ENCODE measurements around the gene CSNK1G2.
A peak's percentile ranks its signal among the peaks of the same experiment; 100 is the strongest.

The CSNK1G2 gene

DNA sequence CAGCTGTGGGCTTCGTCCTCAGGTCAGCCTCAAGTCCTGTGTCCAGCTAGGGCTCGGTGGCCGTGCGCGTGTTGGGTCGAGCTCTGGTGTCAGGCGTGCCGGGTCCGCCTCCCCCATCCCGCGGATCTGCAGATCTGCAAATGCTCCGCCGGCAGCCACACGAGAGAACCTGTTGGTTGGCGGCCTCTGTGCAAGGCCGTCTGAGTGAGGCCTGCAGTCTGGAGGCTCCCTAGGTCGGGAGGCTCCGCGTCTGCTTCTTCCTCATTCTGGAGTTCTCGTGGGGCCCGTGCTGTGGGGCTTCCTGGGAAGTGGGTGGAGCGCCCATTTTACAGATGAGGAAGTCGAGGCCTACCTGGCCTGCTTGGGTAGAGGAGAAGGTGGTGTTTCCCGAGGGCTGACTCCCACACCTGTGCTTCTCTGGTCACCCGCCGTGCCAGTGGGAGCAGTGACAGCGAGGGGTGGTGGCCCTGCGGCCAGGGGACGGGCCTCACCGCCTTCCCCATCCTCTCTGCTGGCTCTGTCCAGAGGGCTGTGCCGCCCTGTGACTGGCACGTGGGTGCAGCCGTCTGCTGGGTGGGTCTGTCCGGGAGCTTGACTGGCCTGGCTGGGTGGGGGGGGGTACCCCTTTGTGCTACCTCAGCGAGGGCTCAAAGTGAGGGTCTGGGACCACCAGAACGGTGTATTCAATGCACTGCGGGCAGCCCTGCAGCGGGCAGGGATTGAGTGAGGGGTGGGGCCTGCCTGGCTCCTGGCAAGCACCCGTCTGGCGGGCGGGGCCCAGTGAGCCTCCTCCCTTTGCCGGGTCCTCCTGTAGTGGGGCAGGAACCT lies 3.3 kb downstream of the CSNK1G2 start:
- peak; percentile 51 to 80 (median 75) for DNase-seq

DNA sequence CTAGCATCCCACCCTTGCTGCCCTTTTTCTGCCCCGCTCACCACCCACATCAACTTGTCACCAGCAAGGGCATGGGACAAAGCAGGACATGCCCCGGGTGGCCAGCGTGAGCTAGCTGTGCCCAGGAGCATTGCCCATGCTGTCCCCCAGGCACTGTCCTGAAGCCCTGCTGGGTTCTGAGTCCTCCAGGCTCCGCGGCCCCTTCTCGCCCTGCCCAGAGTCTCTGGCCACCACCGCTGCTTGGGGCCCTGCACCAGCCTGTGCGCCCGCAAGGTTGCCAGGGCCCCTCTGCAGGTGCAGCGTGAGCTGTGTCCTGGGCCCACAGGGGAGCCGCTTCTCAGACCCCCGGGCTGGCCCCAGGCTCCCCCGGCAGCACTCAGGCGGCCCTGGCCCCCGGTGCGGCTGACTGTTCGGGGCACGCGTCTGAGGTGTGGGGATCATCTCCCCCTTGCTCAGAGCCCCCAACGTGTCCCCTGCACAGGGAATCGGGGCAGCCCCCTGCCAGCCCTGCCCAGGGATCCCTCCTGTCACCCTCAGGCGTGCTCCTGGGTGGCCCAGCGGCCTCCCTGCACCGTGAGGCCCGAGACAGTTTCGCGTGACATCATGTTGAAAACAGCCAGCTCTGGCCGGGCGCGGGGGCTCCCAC lies 4.1 kb downstream of the CSNK1G2 start:
- DNase-seq: no peak

DNA sequence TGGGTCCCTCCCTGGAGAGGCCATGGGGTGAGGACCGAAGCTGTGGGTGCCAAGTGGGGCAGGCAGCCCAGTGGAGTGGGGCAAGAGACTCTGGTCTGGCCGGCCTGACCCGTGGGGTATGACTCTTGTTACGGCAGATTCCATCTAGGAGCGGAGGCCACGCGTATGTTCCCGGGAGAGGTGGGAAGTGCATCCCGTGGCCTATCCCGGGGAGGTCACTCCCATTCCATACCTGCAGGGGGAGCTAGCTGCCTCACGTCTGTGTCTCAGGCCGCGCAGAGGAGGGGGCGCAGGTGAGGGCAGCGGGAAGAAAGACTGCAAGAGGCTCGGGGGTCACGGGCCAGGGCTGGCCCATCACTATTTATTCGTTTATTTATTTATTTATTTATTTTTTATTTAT lies 4.9 kb downstream of the CSNK1G2 start:
- peak; percentile 27 to 65 (median 36) for DNase-seq

DNA sequence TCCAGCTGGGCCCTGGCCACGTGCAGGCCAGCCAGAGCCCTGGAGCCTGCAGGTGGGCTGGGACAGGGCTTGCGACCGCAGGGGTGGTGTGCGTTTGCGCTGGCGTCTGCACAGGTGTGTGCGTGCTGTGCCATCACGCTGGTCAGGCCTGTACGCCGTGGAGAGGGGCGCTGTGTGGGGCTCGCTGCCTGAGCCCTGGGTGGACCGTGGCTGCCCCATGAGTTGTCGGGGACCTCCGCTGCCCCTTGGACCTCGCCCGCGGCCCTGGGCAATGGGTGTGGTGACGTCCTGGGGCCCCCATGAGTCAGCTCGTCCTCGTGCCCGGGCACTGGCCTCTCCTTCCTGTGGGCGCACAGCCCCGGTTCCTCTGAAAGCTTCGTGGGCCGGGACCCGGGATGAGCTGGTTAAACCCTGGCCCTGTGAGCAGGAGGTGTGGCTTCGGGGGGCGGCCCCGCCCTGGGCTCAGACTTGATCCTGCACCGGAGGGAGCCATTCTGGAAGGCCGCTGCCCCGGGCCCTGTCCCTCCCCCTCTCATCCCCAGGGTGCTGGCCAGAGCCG lies 6.8 kb downstream of the CSNK1G2 start:
- DNase-seq: peak; percentile 22 to 77 (median 38)

DNA sequence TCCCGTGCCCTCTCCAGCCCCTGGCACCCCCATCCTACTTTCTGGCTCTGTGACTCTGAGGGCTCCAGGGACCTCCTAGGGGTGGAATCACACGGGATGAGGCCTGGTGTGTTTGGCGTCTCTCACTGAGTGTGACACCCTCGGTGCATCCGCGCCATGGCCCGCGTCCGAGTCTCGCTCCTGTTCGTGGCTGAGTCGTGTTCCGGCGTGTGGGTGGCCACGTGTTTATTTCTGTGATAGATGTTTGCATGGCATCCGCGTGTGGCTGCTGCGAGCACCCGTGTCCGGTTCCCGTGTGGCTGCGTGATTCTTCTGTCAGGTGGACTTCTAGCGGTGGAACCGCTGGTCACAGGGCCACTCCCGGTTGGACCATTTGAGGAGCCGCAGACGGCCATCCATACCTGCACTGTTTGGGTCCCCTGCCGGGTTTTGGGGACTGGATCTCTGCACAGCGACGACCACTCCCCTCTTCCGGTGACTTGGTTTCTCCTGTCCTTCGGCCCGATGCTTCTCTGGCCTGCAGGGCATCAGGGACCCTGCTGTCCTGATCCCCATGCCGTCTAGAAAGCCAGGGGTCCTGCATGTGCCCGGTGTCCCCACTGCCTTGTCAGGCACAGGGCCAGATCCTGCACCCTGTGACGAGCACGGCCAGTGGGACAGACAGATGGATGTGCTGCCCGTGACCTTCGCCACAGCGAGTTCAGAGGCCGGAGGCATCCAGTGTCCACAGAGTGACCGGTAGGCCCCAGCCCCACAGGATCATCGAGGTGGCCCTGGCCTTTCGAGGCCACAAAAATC lies 8.5 kb downstream of the CSNK1G2 start:
- DNase-seq: no peak

DNA sequence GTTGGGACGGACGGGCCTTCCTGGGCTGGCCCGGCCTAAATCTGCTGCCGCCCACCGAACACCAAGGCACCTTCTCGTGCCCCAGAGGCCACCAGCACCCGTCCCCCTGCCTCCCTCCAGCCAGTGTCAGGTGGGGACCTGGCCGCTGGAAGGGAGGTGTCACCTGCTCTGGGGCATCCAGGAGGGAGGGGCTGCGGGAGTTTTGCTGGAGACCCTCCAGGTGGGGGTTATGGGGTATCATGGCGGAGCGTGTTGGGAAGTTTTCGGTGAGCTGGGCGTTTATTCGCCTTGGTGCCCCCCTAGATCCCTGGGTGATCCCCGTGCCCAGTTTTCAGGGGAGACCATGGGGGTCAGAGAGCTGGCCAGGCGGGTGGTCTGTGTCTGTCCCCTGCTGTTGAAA lies 9.7 kb downstream of the CSNK1G2 start:
- no peak for DNase-seq

DNA sequence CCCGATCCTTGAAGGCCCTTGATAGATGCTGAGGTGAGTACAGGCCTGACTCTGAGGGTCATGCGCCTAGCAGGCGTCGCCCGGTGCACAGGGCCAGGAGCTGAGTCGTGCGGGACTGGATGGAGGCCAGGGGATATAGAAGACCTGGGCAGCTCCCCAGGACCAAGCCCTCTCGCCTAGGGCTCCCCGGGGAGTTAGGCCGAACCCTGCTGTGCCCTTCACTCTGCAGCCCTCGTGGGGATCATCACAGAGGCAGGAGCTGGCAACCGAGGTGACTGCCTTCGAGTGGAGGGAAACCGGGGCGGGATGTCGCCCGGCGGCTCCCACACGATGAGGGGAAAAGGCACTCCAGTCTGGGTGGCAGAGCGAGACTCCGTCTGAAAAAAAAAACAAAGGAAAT lies 11.7 kb downstream of the CSNK1G2 start:
- no peak for DNase-seq

DNA sequence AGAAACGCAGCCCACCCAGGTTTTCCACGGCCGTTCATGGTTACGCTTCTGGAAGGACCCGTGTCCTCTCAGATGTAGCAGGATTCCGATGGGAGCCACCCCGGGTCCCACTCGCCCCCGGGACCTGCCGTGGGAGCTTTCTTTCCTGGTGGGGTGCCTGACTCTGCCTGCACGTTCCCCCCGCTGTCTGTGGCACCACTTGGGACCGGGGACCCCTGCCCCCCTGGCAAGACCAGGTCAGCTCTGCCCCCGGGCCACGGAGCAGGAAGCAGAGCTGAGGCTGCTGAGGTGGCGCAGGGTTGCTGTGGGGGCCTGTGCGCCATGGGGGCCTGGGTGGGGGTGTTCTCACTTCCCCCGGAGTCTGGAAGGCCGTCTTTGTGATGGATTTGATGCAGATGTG lies 12.1 kb downstream of the CSNK1G2 start:
- no peak for DNase-seq

DNA sequence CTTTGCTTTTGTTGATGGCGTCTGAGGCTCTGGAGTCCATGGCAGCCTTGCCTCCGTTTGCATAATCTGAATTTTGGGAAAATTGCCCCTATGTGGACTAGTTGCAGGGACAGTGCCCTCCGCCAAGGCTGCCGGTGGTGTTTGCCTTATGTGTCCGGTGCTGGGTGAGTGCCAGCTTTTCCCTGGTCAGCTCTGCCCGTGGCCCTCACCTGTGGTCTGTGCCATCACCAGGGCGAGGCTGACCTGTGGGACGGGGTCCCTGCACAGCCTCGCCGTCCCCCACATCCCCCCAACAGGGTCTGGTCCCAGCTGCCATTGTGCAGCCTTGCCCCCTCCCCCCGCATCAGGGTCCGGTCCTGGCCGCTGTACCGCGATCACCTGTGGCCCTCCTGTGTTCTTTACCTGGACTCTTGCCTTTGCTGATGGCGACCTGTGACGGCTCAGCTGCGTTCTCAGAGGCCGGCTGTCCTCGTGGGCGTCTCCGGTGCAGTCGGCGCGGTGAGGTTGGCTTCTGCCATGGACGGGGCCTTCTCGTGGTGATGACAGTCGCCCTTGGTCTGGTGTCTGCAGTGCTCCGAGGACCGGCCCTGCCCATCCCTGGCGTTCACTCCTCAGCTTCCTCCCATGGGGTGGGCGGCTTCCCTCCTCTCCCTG lies 12.6 kb downstream of the CSNK1G2 start:
- DNase-seq: no peak

DNA sequence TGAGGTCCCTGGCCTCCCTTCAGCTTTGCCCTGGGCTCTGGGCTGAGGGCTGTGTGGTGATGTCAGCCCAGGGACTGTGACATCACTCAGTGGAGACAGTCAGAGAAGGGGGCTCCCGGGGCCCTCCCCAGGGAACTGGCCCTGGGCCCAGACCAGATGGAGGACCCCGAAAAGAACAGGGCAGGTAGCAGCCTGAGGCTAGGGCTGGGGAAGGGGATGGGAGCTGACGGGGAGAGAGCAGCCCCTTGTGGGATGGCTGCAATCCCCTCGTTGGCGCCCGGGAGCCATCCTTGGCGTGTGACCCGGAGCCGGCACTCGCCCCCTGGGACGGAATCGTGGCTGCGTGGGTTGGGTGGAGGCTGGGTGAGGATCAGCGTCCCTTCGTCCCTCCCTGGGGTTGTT lies 13.6 kb downstream of the CSNK1G2 start:
- no peak for DNase-seq

DNA sequence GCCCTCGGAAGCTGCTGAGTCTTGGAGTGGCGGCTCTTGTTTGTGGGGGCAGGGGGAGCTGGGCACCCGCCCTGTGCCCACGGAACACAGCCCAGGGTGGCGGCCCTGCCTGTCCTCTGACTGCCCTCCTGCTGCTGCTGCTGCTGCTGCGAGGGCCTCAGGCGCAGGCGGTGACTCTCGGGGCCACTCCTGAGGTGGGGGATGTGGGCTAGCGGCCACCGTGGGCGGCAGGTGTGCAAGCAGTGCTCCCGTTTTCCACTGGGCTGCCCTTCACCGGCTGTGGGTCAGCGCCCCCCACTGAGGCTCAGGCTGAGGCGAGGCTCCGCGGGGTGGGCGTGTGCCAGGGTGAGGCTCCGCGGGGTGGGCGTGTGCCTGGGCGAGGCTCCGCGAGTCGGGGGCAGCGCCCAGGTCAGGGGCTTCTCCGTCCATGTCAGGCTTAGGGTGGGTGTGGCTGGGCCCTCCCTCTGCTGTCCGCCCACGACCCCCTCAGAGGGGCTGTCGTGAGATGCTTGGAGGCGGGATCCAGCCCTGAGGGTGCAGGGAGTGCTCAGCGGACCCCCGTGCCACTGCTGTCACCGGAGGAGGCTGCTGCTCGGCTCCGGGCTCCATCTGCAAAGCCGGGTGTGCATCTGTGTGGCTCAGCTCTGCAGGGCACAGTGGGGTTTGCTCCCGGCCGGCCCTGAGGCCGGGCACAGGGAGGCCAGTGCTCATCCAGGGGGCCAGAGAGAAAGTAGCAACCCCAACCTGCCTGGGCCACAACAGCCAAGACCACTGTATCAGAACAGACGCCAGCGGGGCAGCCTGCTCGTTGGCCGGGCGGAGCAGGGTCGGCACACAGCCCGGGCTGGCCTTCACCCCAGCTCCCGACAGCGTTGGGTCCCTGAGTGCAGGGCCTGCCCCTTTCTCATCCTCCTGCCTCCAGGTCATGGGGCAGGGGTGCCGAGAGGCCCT lies 14.5 kb downstream of the CSNK1G2 start:
- no peak for DNase-seq

DNA sequence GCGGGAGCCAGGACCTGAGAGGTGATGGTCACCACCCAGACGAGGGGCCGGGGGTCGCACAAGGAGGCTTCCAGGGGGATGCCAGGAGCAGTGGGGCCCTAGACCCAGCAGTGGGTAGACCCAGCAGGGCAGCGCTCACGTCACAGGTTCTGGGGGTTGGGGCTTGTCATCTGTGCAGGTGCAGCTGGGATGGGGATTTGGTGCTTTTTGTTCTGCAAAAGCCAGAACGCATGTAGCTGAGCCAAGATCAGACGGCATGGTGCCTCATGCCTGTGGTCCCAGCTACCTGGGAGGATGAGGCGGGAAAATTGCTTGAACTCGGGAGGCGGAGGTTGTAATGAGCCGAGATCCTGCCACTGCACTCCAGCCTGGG lies 15.1 kb downstream of the CSNK1G2 start:
- no peak for DNase-seq

DNA sequence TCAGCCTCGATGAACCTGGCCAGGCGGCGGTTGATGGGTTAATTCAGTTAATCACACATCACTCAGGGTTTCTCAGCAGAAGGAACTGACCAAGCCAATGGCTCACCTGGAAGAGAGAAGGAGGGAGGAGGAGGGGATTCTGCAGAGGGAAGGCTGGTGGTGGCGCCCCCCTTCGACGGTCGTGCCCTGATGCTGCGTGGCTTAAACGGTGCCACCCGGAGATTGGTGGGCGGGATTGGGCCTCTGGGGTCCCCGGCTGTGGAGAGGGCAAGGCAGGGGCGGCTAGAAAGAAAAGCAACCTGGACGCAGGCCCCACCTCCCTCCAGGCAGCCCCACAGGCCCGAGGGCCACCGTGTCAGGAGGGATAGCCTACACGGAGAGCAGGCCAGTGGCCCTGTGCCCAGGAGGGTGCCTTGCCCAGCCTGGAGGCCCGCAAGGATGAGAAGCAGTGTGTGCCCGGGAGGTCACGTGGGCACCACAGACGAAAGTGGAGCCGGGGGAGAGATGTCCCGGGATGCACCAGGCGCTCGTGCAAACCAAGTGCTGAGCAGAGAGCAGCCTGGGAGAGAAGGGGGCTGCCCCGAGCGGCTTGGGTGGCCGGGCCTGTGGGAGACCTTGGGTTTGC lies 16.0 kb downstream of the CSNK1G2 start:
- DNase-seq: no peak

DNA sequence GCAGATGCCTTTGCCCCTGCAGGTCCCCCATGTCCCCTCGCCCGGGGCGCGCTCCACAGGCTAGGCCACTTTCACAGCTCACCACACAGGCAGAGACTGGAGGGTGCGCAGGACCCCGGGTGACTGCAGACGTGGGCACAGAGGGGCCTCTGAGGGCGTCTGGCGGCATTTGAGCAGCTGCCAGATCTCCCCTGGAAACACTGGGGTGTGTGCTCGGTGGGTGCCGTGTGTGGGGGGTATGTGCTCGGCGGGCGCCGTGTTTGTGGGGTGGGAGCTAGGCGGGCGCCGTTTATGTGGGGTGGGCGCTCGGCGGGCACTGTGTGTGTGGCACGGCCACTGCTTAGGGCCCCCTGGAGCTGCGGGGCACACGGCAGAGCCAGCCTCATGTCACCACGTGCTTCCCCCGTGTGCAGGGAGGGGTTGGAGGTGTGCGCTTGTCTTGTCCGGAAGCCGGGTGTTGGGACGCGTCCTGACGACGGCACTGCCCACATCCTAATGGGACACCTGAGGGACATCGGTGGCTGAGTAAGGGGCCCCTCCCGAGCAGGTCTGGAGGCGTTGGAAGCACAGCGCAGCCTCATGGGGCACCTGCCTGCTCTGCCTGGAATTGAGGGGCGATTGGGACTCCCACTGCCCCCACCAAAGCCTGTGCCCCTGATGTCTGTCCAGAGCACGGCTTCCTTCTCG lies 16.7 kb downstream of the CSNK1G2 start:
- DNase-seq: no peak

DNA sequence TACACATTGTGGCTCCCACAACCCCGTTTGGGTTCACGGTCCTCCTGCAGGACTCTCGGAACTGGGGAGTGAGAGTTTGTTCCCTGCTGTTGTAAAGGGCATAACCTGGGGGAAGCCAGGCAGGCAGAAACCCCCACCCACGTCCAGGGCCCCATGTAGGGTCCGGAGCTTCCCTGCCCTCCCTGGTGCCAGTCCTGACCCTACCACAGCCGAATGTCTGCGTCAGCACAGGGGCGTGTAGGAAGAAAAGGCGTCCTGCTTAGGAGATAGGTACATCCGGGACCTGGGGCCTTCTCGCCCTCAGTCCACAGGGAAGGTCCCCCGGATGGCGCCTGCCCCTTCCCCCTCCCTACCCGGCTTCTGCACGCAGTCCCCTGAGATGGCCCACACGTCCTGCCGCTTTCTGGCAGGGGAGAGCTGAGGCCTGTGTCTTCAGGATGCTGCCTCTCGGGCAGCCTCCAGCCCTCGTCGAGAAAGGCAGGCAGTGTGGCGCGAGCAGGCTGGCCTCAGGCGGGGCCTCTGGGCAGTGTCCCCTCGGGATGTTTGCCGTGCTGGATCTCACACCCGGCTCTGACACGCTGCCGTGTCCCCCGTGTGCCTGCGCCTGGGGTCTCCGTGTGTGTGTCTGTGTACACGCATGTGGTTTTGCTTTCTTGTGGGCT lies 19.1 kb downstream of the CSNK1G2 start:
- DNase-seq: no peak

DNA sequence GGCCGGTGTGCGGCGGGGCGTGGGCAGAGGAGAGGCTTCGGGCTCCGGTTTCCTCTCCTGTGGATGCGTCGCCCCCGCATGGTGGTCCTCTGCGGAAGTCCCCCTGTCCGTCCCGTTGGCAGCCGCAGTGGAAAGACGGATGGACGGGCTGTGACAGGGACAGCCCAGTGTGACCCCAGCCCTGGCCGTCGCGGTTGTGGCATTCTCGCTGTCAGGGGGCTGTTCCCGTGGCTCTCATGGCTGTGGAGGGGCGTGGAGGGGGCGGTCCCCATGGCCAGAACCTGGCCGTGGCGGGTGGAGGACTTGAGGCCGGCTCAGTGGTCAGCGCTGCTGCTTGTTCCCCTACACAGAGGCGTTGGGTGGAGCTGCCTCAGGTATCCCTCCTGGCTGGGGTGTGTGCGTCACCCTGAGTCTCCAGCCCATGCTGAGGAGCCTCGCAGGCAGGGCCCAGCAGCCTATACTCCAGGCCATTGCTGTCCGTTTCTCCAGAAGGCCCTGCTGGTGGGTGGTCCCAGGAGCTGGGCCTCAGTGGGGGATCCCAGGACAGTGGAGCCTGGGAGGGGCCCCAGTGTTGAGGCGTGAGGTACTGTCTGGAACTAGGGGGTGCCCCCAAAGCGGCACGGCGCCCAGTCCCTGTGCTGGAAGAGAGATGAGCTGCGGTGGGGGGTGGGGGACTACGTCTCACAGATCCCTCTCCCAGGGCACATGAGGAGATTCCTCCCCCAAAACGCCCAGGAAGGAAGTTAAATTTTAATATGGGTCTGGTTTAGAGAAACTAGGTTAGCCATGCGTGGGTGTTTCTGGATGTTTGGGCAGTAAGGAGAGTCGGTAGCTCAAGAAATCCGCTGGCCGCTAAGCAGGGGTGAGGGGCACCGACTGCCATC lies 20.3 kb downstream of the CSNK1G2 start:
- no peak for DNase-seq

DNA sequence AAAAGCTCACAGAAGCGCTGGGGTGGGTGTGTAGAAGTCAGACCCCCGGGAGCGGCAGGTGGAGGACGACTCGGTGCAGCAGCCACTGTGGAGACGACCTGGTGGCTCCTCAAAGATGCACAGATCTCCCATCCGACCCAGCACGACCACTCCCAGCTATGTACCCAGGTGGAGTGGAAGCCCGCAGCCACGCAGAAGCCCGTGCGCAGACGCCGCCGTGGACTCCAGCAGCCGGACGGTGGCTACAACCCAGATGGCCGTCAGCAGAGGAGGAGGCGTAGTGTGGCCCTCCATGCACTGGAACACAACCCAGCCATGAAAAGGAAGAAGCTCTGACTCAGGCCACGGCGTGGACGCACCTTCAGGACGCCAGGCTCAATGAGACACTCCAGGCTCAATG lies 21.7 kb downstream of the CSNK1G2 start:
- DNase-seq: no peak

DNA sequence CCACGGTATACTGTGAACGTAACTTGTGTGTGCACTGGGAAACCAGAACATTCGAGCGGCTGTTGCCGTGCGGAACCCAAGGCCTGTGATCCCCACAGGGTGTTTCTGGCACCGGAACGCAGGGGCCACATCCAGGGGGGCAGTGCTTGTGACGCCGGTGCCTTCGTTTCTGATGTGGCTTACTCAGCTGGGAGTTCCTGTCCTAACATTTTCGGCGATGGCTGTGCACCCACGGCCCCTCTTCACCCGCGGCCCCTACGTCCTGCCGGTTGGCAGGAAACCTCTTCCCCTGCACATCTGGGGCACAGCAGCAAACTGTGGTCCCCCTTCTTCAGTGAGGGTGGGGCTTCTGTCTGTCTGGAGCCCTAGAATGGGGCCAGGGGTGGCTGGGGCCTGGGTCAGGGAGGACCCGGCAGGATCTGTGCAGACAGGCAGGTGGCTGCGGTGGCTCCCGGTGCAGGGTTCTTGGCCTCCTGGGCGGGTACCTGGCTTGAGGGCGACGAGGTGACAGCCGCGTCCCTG lies 26.2 kb downstream of the CSNK1G2 start:
- DNase-seq: no peak

All from suppressor macrophage (primary cell).